NCI-H1092 (cell line): ENCODE measurements around the gene KCNIP4.

ENCODE experiments used
- DNase-seq: peaks from one replicate; lab custom pipeline; 2025; lab: John Stamatoyannopoulos, UW

Gene KCNIP4

GRCh38 chr4:21571100-21571499 is 377.5 kb downstream of the KCNIP4 start:
- no peak for DNase-seq

DNA sequence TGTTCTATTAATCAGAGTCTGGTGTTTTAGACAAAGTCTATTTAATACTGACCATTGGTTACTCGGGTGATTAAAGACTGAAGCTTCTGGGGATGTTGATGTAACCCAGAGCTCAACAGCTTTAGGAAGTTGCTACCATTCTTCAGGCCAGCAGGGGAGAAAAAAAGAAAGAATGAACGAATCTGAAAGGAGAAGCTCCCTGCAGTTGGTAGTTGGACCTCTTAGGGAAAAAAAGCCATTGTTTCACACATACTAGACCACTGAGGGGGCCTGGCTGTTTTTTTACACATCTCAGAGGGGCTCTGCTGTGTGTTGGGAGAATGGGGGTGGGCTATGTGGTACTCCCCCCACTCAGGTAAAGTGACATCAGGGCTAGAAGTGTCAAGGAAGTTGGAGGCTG is 378.9 kb downstream of the KCNIP4 start:
- no peak for DNase-seq

DNA sequence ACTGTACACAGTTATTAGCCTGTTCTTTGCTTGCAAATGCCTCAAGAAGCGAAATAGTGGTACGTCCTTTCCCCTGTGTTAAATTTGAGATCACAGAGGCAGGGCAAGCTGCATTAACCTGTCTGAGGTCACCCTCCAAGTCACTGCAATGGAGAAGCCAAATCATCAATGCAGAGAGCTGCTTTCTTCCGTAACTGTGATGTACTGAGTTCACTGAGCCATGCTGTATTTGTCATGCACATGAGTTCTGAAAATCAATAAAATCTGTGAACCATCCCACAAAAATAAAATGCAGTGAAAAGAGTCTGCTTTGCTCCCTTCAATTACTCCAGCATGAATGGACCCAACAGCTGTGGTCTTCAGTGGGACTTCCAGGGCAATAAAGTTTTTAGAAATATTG is 393.5 kb downstream of the KCNIP4 start:
- no peak for DNase-seq

- DNase-seq: no peak
Measured at GRCh38 chr4:21554500-21554899, 394.1 kb downstream of the KCNIP4 start.

GRCh38 chr4:21554066-21554465 is 394.5 kb downstream of the KCNIP4 start:
- no peak for DNase-seq

DNA sequence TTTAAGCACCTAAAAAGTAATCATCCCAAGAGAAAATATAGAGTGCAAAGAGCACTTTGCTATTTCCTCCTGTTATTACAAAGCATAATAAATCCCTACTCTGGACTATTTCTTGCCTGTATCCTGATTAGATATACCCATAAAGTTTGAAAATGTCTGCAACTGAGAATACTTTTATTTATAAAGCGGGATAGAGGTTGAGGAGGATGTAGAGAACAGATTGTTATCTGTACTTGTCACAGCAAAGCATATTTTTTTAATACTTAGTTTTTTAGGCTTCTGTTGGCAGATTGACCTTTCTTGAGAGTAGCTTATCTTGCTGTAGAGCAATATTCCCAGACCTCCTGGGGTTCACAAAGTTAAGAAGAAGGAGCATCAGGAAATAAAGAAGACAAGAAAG is 396.1 kb downstream of the KCNIP4 start:
- no peak for DNase-seq

DNA sequence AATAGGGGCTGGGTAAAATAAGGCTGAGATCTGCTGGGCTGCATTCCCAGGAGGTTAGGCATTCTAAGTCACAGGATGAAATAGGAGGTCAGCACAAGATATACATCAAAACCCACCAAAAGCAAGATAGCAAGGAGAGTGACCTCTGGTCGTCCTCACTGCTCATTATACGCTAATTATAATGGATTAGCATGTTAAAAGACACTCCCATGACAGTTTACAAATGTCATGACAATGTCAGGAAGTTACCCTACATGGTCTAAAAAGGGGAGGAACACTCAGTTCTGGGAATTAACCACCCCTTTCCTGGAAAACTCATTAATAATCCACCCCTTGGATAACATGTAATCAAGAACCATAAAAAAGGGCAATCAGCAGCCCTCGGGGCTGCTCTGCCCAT is 403.6 kb downstream of the KCNIP4 start:
- no peak for DNase-seq

DNA sequence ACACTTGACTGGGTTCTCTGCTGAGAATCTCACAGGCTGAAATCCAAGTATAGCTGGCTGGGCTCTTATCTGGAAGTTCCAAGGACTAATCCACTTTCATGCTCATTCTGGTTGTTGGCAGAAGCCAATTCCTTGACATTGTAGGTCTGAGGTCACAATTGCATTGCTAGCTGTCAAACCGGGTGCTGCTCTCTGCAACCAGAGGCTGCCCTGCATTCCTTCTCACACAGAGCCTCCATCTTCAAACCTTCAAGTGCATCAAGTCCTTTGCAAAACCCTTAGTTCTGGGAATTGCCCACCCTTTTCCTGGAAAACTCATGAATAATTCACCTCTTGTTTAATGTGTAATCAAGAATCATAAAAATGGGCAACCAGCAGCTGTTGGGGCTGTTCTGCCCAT is 404.2 kb downstream of the KCNIP4 start:
- no peak for DNase-seq

- DNase-seq: no peak
Measured at GRCh38 chr4:21543514-21543913, 405.1 kb downstream of the KCNIP4 start.

GRCh38 chr4:21535898-21536297 is 412.7 kb downstream of the KCNIP4 start:
- DNase-seq: no peak

- DNase-seq: no peak
Measured at GRCh38 chr4:21531048-21531447, 417.5 kb downstream of the KCNIP4 start.

DNA sequence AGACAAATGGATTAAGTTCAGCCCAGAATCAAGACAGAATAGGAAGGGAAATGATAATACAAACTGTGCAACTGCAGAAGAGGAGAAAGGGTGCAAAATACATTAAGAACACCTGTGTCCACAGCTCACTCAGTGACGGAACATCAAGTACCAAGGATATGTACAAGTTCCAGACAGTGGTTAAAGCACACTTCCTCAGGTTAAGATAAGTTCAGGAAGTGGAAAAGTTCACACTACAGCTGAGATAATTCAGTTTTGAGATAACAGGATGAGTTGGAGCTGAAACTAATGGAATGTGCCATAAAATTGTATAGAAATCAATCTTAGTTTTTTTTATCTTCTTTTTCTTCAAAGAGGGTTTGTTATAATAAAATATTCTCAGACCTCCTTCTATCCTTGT is 419.4 kb downstream of the KCNIP4 start:
- no peak for DNase-seq

- DNase-seq: no peak
Measured at GRCh38 chr4:21522296-21522695, 426.3 kb downstream of the KCNIP4 start.

GRCh38 chr4:21517126-21517859 is 431.3 kb downstream of the KCNIP4 start:
- no peak for DNase-seq

DNA sequence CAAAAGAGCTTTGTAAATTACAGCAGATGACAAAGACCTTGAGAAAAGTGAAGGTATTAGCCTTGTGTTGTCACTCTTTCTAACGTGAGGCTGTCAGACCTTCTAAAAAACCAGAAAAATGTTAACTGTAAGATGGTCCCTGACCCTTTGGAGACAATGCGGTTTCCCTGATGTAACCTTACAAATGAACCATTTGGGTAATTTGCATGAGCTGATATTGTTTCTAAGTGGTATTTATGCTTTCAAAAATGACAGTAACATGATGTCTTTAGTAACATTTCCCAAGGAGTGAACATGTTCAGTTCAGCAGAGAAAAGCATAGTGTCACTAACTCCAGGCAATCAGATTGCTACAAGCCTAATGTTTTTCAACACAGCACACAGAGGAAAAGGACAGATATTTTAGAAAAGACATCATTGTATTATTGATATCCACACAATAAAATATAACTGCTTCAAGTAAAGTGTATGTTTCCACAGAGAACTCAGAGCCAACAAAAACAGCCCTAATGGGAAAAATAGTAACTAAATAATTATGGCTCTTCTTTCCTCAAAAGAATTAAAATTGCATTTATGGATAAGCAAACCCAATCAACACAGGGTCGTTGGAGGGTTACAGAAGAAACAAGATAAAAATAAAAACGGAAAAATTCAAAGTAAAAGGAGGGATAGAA is 434.4 kb downstream of the KCNIP4 start:
- DNase-seq: no peak

- peak; percentile 40 for DNase-seq
Measured at GRCh38 chr4:21512353-21512752, 436.2 kb downstream of the KCNIP4 start.

GRCh38 chr4:21507439-21507838 is 441.1 kb downstream of the KCNIP4 start:
- no peak for DNase-seq

DNA sequence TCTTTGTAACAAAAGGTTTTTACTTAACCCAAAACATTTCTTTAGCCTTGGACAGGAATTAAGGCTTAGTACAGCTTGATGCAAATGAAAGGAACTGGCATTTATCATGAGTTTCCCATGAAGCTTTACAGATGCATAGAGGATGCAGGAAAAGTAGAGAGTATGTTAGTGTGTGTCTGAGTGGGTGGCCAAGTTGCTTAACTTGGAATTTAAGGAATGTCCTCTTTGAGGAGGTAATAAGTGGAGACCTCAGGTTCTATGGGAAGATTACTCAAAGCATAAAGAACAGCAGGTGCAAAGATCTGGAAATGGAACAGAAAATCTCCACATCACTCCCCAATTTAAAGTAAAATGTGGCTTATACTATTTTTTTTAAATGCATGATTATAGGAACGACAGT is 457.9 kb downstream of the KCNIP4 start:
- no peak for DNase-seq

GRCh38 chr4:21476757-21477156 is 471.8 kb downstream of the KCNIP4 start:
- DNase-seq: no peak

DNA sequence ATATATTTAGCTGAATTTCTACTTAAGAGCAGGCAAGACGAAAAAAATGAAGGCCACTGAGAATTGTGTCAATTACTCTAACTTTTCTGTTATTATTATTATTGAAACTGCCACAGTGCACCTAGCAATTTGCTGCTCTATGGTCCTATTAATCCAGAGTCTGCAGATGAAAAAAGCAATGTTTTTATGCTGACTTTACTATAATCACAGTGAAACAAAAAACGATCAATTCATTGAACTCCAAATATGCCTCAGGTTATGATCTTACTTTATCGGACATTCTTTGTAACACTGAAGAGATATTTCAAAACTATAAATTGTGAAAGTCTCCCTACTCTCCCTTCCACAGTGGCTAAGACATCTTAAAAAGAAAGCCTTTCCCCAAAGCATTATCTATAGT is 474.4 kb downstream of the KCNIP4 start:
- DNase-seq: no peak

DNA sequence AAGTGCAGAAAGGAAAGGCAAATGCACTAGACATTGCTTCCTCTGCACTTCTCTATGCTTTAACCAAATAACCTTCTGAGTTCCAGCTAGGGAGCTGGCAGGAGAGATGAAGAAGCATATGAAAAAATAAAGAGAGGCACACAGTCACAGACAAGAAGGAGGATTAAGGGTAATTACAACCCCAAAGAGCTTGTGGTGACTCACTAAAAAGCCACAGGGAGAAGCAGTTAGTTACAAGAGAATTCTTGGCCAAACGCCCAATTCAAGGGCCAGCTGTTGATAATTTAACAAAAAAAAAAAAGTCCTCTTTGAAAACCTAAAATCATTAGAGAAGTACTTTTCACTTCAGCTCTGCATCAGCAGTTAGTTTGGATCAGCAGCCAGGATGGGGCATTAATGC is 478.0 kb downstream of the KCNIP4 start:
- DNase-seq: peak; percentile 66

DNA sequence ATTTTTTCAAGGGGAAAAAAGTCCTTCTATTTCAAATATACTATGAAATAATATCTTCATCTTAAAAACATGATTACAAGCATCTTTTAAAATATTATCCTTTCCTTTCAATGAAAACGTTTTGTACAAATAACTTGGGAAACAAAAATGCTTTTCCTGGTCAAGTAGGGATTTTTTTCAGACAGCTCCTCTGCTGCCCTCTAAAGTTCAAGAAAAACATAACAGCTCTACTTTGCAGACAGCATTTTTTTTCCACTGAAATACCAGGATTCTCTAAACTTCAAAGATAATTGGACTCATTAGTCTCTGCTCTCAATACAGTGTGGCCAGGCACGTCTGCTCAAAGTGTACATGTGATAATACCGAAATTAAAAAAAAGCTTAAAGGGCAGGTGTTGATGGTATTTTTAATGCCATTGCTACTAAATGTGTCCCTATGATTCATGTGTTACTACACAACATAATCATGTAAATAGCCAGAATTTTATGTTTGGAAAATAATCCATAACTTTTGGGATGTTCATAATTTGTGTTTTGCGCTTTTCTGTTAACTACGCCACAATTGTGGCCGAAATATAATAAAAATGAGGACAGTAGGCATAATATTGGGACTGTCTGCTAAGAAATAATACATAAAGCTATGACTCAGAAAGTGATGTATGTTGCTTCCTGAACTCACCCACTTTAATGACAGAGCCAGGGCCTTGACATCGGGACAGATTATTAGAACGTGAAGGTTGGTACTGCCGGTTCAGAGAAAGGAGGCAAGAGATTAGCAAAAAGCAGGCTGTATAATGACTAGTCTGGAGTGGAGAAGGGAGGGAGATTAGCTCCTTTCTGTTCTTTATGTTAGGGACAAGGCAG is 478.9 kb downstream of the KCNIP4 start:
- DNase-seq: no peak

DNA sequence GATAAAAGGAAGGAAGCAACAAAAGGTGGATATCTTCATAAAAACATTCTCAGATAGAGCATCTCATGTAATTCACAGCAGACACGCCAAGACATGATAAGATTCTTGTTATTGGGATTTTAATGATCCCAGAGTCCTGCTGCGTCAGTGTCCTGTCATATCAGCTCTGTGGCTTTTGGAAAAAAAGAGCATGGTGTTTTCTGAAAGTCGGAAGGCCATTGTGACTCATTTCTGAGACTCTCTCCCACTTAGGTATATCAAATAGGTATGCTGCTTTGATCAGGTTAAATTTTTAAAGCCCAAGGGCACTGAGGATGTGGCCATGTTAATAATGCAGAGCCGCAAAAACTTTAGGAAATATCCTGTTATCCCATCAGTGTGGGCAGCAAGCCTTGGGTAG is 481.0 kb downstream of the KCNIP4 start:
- DNase-seq: no peak
